IMR-90 (cell line): ENCODE results near the gene DAAM1. TPM values are rescaled to one million over a fixed set of nuclear protein-coding genes. Genes with fewer than 3 reads are reported as not detected.

Experiments used
- ATAC-seq: fragments of 200-7000 bp; cut with Tn5 transposase; 2 replicates; pipeline ENCODE4 v1.9.1; 2020; ENCODE audit warnings: low read depth, mild to moderate bottlenecking, moderate library complexity
- BruUV-seq: library from RNA; stranded (reverse); fragments of 400-500 nt; replicated peaks from 2 replicates; lab custom pipeline; 2021; lab: Mats Ljungman, UMichigan
- CTCF ChIA-PET: fragments of 300-600 bp; formaldehyde crosslinking; extraction: SDS; loops from one replicate; lab custom pipeline; 2021; ENCODE audit warnings: antibody characterized with exemption; lab: Yijun Ruan, JAX
- POLR2A ChIA-PET: fragments of 300-600 bp; sonication (Branson Sonifier 250); formaldehyde crosslinking; loops from one replicate; lab custom pipeline; 2022; ENCODE audit warnings: antibody characterized with exemption; ENCODE audit not compliant: unreplicated experiment; lab: Charles Lee
- DNase-seq: peaks from one replicate; pipeline ENCODE4 v3.0.0; 2013
- H2AFZ ChIP-seq: replicated peaks from 2 replicates; pipeline ENCODE3; 2013; ENCODE audit warnings: low read length, mild to moderate bottlenecking; ENCODE audit not compliant: poor library complexity
- H2AK5ac ChIP-seq: 2 replicates; pipeline ENCODE4 v1.6.1; 2013; ENCODE audit warnings: low read depth, low read length, inconsistent platforms
- H2AK9ac ChIP-seq: replicated peaks from 2 replicates; pipeline ENCODE3; 2013; ENCODE audit warnings: mild to moderate bottlenecking, low read depth, low read length, moderate library complexity; ENCODE audit not compliant: poor library complexity
- H2BK120ac ChIP-seq: 2 replicates; pipeline ENCODE4 v1.6.1; 2013; ENCODE audit warnings: low read depth, low read length, inconsistent platforms
- H2BK15ac ChIP-seq: 3 replicates; pipeline ENCODE4 v1.6.1; 2013; ENCODE audit warnings: low read depth, low read length, inconsistent platforms
- H2BK20ac ChIP-seq: 2 replicates; pipeline ENCODE4 v1.6.1; 2013; ENCODE audit warnings: low read depth, mild to moderate bottlenecking, inconsistent platforms, low read length, moderate library complexity
- H2BK5ac ChIP-seq: 2 replicates; pipeline ENCODE4 v1.6.1; 2013; ENCODE audit warnings: mild to moderate bottlenecking, low read depth, low read length, inconsistent platforms; ENCODE audit not compliant: poor library complexity, severe bottlenecking
- H3K14ac ChIP-seq: replicated peaks from 2 replicates; pipeline ENCODE4 v1.6.1; 2013; ENCODE audit warnings: low read depth, low read length, inconsistent platforms
- H3K18ac ChIP-seq: 2 replicates; pipeline ENCODE4 v1.6.1; 2013; ENCODE audit warnings: low read depth, low read length, control low read depth
- H3K23ac ChIP-seq: 2 replicates; pipeline ENCODE4 v1.6.1; 2013; ENCODE audit warnings: low read depth, low read length, inconsistent platforms
- H3K27ac ChIP-seq: 2 replicates; pipeline ENCODE4 v1.5.1; 2013; ENCODE audit warnings: mild to moderate bottlenecking, control low read depth, low read length; ENCODE audit not compliant: insufficient read depth
- H3K27me3 ChIP-seq: 2 replicates; pipeline ENCODE4 v1.6.1; 2013; ENCODE audit warnings: low read length; ENCODE audit not compliant: control insufficient read depth, insufficient read depth
- H3K36me3 ChIP-seq: 2 replicates; pipeline ENCODE4 v1.6.1; 2013; ENCODE audit warnings: low read length, mixed read lengths; ENCODE audit not compliant: control insufficient read depth, insufficient read depth
- H3K4ac ChIP-seq: 2 replicates; pipeline ENCODE4 v1.6.1; 2013; ENCODE audit warnings: low read depth, low read length, inconsistent platforms
- H3K4me1 ChIP-seq: 2 replicates; pipeline ENCODE4 v1.6.1; 2013; ENCODE audit warnings: low read length, mixed read lengths; ENCODE audit not compliant: control insufficient read depth, insufficient read depth
- H3K4me2 ChIP-seq: 2 replicates; pipeline ENCODE4 v1.6.1; 2013; ENCODE audit warnings: low read depth, mild to moderate bottlenecking, control low read depth, low read length, moderate library complexity
- H3K4me3 ChIP-seq: 2 replicates; pipeline ENCODE4 v1.5.1; 2013; ENCODE audit warnings: low read depth, mild to moderate bottlenecking, control low read depth, low read length, moderate library complexity; ENCODE audit not compliant: insufficient read depth
- H3K56ac ChIP-seq: 2 replicates; pipeline ENCODE4 v1.6.1; 2013; ENCODE audit warnings: low read length, inconsistent platforms; ENCODE audit not compliant: insufficient read depth; ENCODE audit errors: extremely low read depth
- H3K79me1 ChIP-seq, 2 experiments: 2 replicates each; pipeline ENCODE4 v1.6.1; 2013; ENCODE audit warnings: low read length in 2 of 2, inconsistent platforms in 1 of 2, low read depth in 1 of 2
- H3K9ac ChIP-seq: 2 replicates; pipeline ENCODE4 v1.6.1; 2013; ENCODE audit warnings: low read depth, low read length, control low read depth
- H3K9me1 ChIP-seq: 2 replicates; pipeline ENCODE4 v1.6.1; 2013; ENCODE audit warnings: low read length, inconsistent platforms; ENCODE audit not compliant: insufficient read depth
- H3K9me3 ChIP-seq: 2 replicates; pipeline ENCODE4 v1.6.1; 2013; ENCODE audit warnings: low read length; ENCODE audit not compliant: control insufficient read depth, insufficient read depth
- H4K20me1 ChIP-seq: 2 replicates; pipeline ENCODE4 v1.6.1; 2013; ENCODE audit warnings: low read length, inconsistent platforms; ENCODE audit not compliant: insufficient read depth
- H4K5ac ChIP-seq: 2 replicates; pipeline ENCODE4 v1.6.1; 2013; ENCODE audit warnings: mild to moderate bottlenecking, low read depth, low read length, control low read depth
- H4K8ac ChIP-seq, 2 experiments: 2 replicates each; pipeline ENCODE4 v1.6.1; 2013; ENCODE audit warnings: low read depth in 2 of 2, low read length in 2 of 2, control low read depth in 1 of 2, inconsistent platforms in 1 of 2
- H4K91ac ChIP-seq: 2 replicates; pipeline ENCODE4 v1.6.1; 2013; ENCODE audit warnings: low read depth, low read length, inconsistent platforms; ENCODE audit not compliant: insufficient read depth
- CEBPB ChIP-seq: IDR thresholded peaks from 2 replicates; pipeline ENCODE4 v1.6.1; 2012; ENCODE audit warnings: low read depth, low read length, improper control_type of control experiment
- MAFK ChIP-seq: IDR thresholded peaks from 2 replicates; pipeline ENCODE4 v1.6.1; 2012; ENCODE audit warnings: low read depth, low read length, improper control_type of control experiment
- MXI1 ChIP-seq: IDR thresholded peaks from 2 replicates; pipeline ENCODE4 v1.6.1; 2012; ENCODE audit warnings: low read depth, mild to moderate bottlenecking, low read length, moderate library complexity, borderline replicate concordance
- WGBS, 2 experiments: methylation state at CpG; one replicate each; pipeline versions ENCODE4 v1.1.5 to v1.1.7; 2013; ENCODE audit warnings: missing lambda C conversion rate in 2 of 2; ENCODE audit not compliant: insufficient read length in 1 of 2; ENCODE audit errors: extremely low coverage in 2 of 2; 5-methylcytosine and 5-hydroxymethylcytosine counted together
- dilution Hi-C: fragments of 300-500 bp; cut with HindIII; formaldehyde crosslinking; loops from one replicate; pipeline ENCODE4 v1.14.3; 2018; ENCODE audit warnings: low sequenced_read_pairs; ENCODE audit not compliant: unreplicated experiment
- in situ Hi-C: fragments of 300-500 bp; cut with MboI; formaldehyde crosslinking; loops from 3 replicates; pipeline ENCODE4 v1.14.3; 2019; ENCODE audit warnings: low sequenced_read_pairs, inconsistent platforms, mixed read lengths
- intact Hi-C: fragments of 100-400 bp; cut with micrococcal nuclease; formaldehyde crosslinking; loops from 2 replicates; pipeline ENCODE4 v1.10.0; 2022
- polyA plus RNA-seq, 3 experiments: library from polyadenylated mRNA; depleted of rRNA; stranded (reverse); fragments of >200 nt; gene quantifications; 2 replicates each; pipeline ENCODE4 v1.2.3, GENCODE V29; 2012; ENCODE audit warnings: low replicate concordance in 1 of 3
- total RNA-seq: library from RNA; depleted of rRNA; stranded (reverse); fragments of >200 nt; gene quantifications from 2 replicates; pipeline ENCODE4 v1.2.3, GENCODE V29; 2012
- TF ChIP-seq, protein P1 (sequence below): fragments of 150-350 bp; IDR thresholded peaks from 2 replicates; pipeline ENCODE4 v1.6.1; 2017; ENCODE audit warnings: mild to moderate bottlenecking, antibody characterized with exemption, low read length, low read depth
- TF ChIP-seq, protein P2 (sequence below): conservative IDR thresholded peaks from 2 replicates; pipeline ENCODE4 v1.5.1; 2012; ENCODE audit warnings: mild to moderate bottlenecking, low read depth, low read length, improper control_type of control experiment

Gene DAAM1
- total and polyA plus RNA-seq, 2 of the 4 experiments (the other 2 are of a cell fraction): 4.8 to 5.4 TPM

DNA sequence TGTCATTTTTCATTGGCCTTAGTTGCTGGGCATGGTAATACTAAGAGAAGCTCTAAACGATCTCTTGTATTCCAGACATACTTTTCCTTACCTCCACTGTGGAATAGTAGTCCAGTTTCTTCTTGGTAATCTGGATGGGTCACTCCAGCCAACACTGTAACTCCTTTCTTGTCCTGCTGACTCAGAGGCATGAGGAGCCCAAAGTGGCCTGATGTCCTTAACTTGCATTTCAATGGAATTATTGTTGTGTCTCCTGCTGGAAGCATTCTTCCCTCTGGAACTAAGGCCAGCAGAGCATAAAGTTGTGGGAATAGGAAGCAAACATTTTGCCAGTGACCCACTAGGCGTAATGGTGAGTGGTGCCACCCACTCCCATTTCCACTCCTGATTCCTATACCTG lies 33.1 kb downstream of the DAAM1 start:
- no peak overlapping the region for H4K5ac ChIP-seq
- no peak overlapping the region for H3K4me3 ChIP-seq
- H3K9me1 ChIP-seq: 0 out of 2 replicates have a peak, but pooled peaks cover 2% of the 10 kb centered on the region
- no peaks in the 10 kb centered on the region for H3K36me3 ChIP-seq
- dilution Hi-C loops (no loop called here), in situ Hi-C loops (no loop called here), intact Hi-C loops (no loop called here)
- WGBS, 2 experiments: 100% methylated on average over 1 of the region's 2 CpGs; no CpG with 5 or more reads in 1 of the 2 experiments
- no peak overlapping the region for H2BK5ac ChIP-seq
- no peak overlapping the region for H2BK15ac ChIP-seq
- H3K79me1 ChIP-seq: peaks cover 6 to 27% of the 10 kb centered on the region in 2 experiments; a peak in 2 of 4 replicates
- H2AFZ ChIP-seq: no peak overlapping the region
- no peak overlapping the region for H2AK9ac ChIP-seq
- H3K4me1 ChIP-seq: no peaks in the 10 kb centered on the region
- H3K4me2 ChIP-seq: no peak overlapping the region
- H3K27me3 ChIP-seq: no peaks in the 10 kb centered on the region
- POLR2A ChIA-PET: no interaction called here
- BruUV-seq: no TSS peak
- no peak overlapping the region for H3K23ac ChIP-seq
- no peak overlapping the region for H3K14ac ChIP-seq
- no peak for ATAC-seq
- CTCF ChIA-PET: no interaction called here
- TF ChIP-seq, protein P1, sequence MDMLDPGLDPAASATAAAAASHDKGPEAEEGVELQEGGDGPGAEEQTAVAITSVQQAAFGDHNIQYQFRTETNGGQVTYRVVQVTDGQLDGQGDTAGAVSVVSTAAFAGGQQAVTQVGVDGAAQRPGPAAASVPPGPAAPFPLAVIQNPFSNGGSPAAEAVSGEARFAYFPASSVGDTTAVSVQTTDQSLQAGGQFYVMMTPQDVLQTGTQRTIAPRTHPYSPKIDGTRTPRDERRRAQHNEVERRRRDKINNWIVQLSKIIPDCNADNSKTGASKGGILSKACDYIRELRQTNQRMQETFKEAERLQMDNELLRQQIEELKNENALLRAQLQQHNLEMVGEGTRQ: no peak
- TF ChIP-seq, protein P2, sequence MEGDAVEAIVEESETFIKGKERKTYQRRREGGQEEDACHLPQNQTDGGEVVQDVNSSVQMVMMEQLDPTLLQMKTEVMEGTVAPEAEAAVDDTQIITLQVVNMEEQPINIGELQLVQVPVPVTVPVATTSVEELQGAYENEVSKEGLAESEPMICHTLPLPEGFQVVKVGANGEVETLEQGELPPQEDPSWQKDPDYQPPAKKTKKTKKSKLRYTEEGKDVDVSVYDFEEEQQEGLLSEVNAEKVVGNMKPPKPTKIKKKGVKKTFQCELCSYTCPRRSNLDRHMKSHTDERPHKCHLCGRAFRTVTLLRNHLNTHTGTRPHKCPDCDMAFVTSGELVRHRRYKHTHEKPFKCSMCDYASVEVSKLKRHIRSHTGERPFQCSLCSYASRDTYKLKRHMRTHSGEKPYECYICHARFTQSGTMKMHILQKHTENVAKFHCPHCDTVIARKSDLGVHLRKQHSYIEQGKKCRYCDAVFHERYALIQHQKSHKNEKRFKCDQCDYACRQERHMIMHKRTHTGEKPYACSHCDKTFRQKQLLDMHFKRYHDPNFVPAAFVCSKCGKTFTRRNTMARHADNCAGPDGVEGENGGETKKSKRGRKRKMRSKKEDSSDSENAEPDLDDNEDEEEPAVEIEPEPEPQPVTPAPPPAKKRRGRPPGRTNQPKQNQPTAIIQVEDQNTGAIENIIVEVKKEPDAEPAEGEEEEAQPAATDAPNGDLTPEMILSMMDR: no peak
- TF ChIP-seq CEBPB: no peak
- no peak for TF ChIP-seq MXI1
- no peak for TF ChIP-seq MAFK
- no peak overlapping the region for H3K9ac ChIP-seq
- no peak overlapping the region for H3K18ac ChIP-seq
- H3K9me3 ChIP-seq: no peaks in the 10 kb centered on the region
- H2BK120ac ChIP-seq: no peak overlapping the region
- no peak overlapping the region for H2BK20ac ChIP-seq
- H3K4ac ChIP-seq: no peak overlapping the region
- no peak overlapping the region for H4K8ac ChIP-seq
- H3K56ac ChIP-seq: no peak overlapping the region
- no peak overlapping the region for H3K27ac ChIP-seq
- no peaks in the 10 kb centered on the region for H4K20me1 ChIP-seq
- DNase-seq: peak; percentile 15
- H2AK5ac ChIP-seq: no peak overlapping the region
- no peak overlapping the region for H4K91ac ChIP-seq
